Left ventricle myocardium inferior (tissue), 1 donor: Measurements from ENCODE around the gene IGLL1. TPM values are rescaled to one million over a fixed set of nuclear protein-coding genes. Genes with fewer than 3 reads are reported as not detected.

Source experiments
- DNase-seq: peaks from one replicate; pipeline ENCODE4 v3.0.0-alpha.2; 2020
- H3K27ac ChIP-seq: fragments of 200-600 bp; replicated peaks from 2 replicates; pipeline ENCODE4 v1.8.0; 2021
- H3K27me3 ChIP-seq: fragments of 200-600 bp; 2 replicates; pipeline ENCODE4 v1.8.0; 2021; ENCODE audit warnings: low read depth
- H3K36me3 ChIP-seq: fragments of 200-600 bp; 2 replicates; pipeline ENCODE4 v1.8.0; 2021
- H3K4me1 ChIP-seq: fragments of 200-600 bp; 2 replicates; pipeline ENCODE4 v1.8.0; 2021
- H3K4me3 ChIP-seq: fragments of 200-600 bp; 2 replicates; pipeline ENCODE4 v1.8.0; 2021; ENCODE audit warnings: mild to moderate bottlenecking, moderate library complexity
- H3K9me3 ChIP-seq: fragments of 200-600 bp; replicated peaks from 2 replicates; pipeline ENCODE4 v1.8.0; 2021
- intact Hi-C: fragments of 100-400 bp; cut with micrococcal nuclease; formaldehyde crosslinking; loops from one replicate; pipeline ENCODE4 v1.11.0; 2022
- total RNA-seq: library from RNA; stranded (reverse); fragmentation: NEBNext Ultra II Directional; extraction: Animal tissue kit (Norgen Biotek cat#: 25700); gene quantifications from one replicate; pipeline ENCODE4 v1.2.1, GENCODE V29; 2021
- TF ChIP-seq, protein P1 (sequence below): fragments of 200-600 bp; IDR thresholded peaks from 2 replicates; pipeline ENCODE4 v1.8.0; 2021; ENCODE audit warnings: antibody characterized with exemption, mild to moderate bottlenecking, borderline replicate concordance
- donor health status: DM: no; HTN: yes; CAD: no; lungs with severe emphysema.

Gene IGLL1
- total RNA-seq, 1 donor from 2014 or later, result not detected

DNA sequence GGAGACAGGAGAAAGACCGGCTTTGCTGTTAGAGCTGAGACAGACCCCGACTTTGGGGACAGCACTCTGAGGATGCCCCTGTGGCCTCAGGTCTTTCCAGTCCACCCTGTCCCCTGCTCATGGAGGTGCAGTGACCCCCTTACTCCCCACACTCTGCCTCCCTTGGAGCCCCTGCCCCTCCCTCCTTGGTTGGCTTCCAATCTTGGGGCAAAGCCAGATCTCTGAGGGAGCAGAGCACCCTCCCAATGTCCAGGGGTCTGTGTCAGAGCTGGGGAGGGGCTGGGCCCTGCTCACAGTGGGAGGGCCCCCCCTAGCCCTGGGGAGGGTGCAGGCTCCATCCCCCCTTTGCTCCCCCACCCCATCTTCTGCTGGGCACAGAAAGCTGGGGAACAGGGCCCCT, 50.0 kb downstream of the IGLL1 start:
- intact Hi-C loops, result no loop called here
- Histone ChIP-seq H3K4me1 (peaks cover 5% of the 10 kb centered on the region), H3K27me3 (peaks cover 7% of the 10 kb centered on the region), H3K27ac (no peak overlapping the region), H3K9me3 (no peaks in the 10 kb centered on the region), H3K4me3 (no peak overlapping the region), H3K36me3 (no peaks in the 10 kb centered on the region)
- no peak for DNase-seq
- TF ChIP-seq, protein P1, sequence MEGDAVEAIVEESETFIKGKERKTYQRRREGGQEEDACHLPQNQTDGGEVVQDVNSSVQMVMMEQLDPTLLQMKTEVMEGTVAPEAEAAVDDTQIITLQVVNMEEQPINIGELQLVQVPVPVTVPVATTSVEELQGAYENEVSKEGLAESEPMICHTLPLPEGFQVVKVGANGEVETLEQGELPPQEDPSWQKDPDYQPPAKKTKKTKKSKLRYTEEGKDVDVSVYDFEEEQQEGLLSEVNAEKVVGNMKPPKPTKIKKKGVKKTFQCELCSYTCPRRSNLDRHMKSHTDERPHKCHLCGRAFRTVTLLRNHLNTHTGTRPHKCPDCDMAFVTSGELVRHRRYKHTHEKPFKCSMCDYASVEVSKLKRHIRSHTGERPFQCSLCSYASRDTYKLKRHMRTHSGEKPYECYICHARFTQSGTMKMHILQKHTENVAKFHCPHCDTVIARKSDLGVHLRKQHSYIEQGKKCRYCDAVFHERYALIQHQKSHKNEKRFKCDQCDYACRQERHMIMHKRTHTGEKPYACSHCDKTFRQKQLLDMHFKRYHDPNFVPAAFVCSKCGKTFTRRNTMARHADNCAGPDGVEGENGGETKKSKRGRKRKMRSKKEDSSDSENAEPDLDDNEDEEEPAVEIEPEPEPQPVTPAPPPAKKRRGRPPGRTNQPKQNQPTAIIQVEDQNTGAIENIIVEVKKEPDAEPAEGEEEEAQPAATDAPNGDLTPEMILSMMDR, result no peak

DNA sequence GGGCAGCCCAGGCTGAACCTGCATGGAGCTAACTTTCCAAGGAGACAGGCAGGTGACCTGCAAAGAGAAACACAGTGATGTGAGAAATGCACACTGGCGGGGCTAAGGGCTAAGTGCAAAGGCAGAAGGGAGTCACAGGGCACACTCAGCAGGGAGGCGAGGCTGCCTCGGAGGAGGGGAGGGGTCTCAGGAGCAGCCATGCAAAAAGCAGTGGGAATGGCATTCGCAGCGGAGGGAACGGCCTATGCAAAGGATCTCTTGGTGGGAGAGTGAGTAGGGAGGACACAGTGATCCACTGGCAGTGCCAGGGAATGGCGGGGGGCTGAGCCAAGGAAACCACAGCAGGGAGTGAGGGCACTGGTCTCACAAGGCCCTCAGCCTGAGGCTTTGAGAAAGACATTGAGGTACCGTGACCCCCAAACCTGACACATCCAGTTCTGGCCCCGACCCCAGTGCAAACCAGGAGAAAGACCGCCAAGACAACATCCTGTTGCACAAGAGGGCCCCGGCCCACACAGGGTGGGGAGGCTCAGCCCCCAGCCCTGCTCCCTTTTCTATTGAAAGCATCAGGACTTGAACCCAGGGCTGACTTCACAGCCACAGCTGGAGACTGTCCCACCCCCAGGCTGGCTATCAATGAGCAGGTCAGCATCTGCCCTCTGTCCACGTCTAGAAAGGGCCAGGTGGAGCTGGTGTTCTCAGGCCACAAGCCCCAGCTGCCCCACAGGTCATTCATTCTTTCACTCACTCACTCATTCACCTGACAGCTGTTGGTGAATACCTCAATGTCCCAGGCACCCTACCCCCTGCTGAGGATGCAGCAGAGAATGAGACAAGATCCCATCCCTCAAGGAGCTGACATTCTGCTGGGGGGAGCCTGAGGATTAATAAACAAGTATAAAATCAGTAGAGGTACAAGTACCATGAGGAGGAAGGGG, 50.7 kb downstream of the IGLL1 start:
- Histone ChIP-seq H3K27ac (no peak overlapping the region), H3K27me3 (peaks cover 7% of the 10 kb centered on the region), H3K4me1 (peaks cover 5% of the 10 kb centered on the region), H3K9me3 (no peaks in the 10 kb centered on the region), H3K4me3 (no peak overlapping the region), H3K36me3 (no peaks in the 10 kb centered on the region)
- intact Hi-C loops, result no loop called here
- TF ChIP-seq, protein P1, result no peak
- DNase-seq, result no peak

DNA sequence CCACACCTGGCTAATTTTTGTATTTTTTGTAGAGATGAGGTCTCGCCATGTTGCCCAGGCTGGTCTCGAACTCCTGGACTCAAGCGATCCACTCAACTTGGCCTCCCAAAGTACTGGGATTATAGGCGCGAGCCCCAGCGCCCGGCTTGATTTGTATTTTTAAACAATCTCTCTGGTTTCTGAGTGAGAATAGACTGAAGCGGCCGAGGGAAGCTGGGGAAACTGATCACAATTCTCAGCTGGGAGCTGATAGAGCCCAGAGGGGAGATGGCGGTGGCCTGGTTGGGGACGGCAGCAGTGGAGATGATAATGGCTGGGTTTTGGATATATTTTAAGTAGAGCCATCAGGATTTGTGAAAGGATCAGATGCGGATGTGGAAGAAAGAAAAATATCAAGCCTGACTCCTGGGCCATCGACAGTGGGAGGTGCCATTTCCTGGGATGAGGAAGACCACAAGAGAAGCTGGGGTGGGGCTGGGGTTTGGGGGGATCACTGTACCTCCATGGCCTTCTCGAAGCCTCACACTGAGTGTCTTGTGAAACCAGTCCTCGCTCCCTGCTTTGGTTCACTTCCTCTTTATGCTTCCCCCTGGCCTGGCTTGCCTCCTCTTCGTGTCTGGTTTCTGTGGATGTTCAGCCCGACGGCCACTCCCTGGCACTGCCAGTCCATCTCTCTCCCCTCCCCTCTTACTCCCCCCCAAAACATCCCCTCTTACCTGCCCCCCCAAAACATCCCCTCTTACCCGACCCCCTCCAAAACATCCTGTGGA, 51.9 kb downstream of the IGLL1 start:
- H3K27ac ChIP-seq, result no peak overlapping the region
- no peak overlapping the region for H3K4me3 ChIP-seq
- H3K27me3 ChIP-seq, result peaks cover 7% of the 10 kb centered on the region
- TF ChIP-seq, protein P1, result no peak
- H3K36me3 ChIP-seq, result no peaks in the 10 kb centered on the region
- peaks cover 2% of the 10 kb centered on the region for H3K4me1 ChIP-seq
- no peaks in the 10 kb centered on the region for H3K9me3 ChIP-seq
- no peak for DNase-seq
- intact Hi-C loops, result no loop called here

DNA sequence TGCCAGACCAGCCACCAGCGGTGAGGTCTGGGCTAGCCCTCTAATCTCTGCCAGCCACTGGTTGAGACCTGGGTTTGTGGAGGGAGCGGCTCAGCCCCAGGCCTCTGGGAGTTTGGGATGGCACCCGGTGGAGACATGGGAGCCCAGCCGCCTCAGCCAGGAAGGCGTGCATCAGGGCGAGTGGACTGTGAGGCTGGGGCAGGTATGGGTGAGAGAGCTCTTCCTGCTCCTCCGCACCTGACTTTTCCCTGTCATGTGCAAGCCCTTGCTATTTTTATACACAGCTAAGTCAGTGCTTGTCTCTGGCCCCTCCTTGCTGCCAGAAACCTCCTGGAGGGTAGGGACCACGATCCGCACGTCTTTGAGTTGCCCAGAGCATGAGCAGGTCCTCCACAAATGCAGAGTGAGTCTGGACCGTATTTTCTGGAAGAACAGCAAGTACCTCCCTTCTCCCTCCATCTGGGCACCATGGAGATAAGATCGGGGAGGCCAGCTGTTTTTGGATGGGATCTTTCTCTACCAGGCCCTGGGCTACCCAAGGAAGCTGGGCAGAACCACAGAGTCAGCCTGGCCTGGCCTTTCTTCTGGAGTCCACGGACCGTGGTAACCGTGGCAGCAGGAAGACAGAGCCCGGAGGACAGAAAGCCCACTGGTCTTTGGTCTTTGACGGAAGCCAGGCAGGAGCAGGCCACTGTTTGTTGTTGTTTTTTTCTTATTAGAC, 53.3 kb downstream of the IGLL1 start:
- Histone ChIP-seq H3K9me3 (no peaks in the 10 kb centered on the region), H3K27me3 (peaks cover 7% of the 10 kb centered on the region), H3K4me1 (peaks cover 15% of the 10 kb centered on the region), H3K36me3 (no peaks in the 10 kb centered on the region), H3K27ac (no peak overlapping the region), H3K4me3 (no peak overlapping the region)
- intact Hi-C loops, result no loop called here
- DNase-seq, result no peak
- TF ChIP-seq, protein P1, result no peak

DNA sequence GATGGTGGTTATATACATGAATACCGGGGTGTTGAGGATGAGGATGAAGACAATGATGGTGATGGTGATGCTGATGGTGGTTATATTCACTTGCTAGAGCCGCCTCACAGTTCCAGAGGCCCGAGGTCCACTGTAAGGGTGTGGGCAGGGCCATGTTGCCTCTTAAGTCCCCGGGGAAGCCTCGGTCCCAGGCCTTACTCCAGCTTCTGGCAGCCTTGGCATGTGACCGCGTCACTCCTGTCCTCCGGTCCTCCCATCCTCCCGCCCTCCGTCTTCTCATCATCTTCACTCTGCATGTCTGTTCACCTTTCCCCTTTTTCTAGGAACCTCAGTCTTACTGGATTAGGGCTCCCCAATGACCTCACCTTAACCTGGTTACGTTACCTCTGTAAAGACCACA, 54.6 kb downstream of the IGLL1 start:
- Histone ChIP-seq H3K27ac (no peak overlapping the region), H3K27me3 (no peaks in the 10 kb centered on the region), H3K36me3 (no peaks in the 10 kb centered on the region), H3K4me1 (peaks cover 26% of the 10 kb centered on the region), H3K4me3 (no peak overlapping the region), H3K9me3 (no peaks in the 10 kb centered on the region)
- intact Hi-C loops, result no loop called here
- DNase-seq, result no peak
- TF ChIP-seq, protein P1, result no peak
